ENCODE data around the gene GP1BB. TPM values are rescaled to one million over a fixed set of nuclear protein-coding genes. Genes with fewer than 3 reads are reported as not detected.

The GP1BB gene
- total and polyA plus RNA-seq, 2 of the 4 experiments (the other 2 are of a cell fraction): 0.18 to 1.5 TPM

DNA sequence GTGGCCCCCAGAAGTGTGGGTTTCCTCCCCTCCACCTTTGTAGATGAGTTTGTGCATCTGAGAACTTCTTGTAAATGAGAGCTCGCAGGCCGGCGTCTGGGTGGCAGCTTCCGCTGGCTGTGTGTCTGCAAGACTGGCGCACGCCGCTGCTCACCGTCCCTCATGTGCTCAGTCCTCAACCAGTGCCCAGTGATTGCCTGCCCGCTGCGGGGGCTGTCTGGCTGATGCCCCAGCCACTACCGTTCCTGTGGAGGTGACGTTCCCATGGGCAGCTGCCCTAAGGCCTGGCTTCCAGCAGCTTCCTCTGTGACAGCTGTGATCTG, 46.0 kb downstream of the GP1BB start:
- Histone ChIP-seq H4K91ac (ENCODE audit: insufficient read depth, low read depth, low read length) (no peak overlapping the region), H3K56ac (ENCODE audit: extremely low read depth, insufficient read depth, low read length) (no peak overlapping the region), H2BK5ac (ENCODE audit: low read depth, low read length, poor library complexity, severe bottlenecking) (no peak overlapping the region), H2BK15ac (ENCODE audit: low read depth, low read length) (no peak overlapping the region), H3K27me3 (ENCODE audit: control insufficient read depth, insufficient read depth, low read length) (peaks cover 97% of the 10 kb centered on the region), H3K4me2 (ENCODE audit: low read depth, low read length) (no peak overlapping the region), H3K9ac (ENCODE audit: low read depth, low read length) (no peak overlapping the region), H4K20me1 (ENCODE audit: insufficient read depth, low read length) (no peaks in the 10 kb centered on the region), H3K27ac (ENCODE audit: insufficient read depth, low read length) (no peak overlapping the region), H3K4me3 (ENCODE audit: insufficient read depth, low read depth, low read length) (no peak overlapping the region), H2AK9ac (replicated peaks; ENCODE audit: low read depth, low read length, poor library complexity) (no peak overlapping the region), H4K8ac (ENCODE audit: low read depth in 2 of 2, low read length in 2 of 2) (no peak overlapping the region), H3K36me3 (ENCODE audit: control insufficient read depth, insufficient read depth, low read length) (no peaks in the 10 kb centered on the region), H3K18ac (ENCODE audit: low read depth, low read length) (no peak overlapping the region), H3K9me3 (ENCODE audit: control insufficient read depth, insufficient read depth, low read length) (peaks cover 4% of the 10 kb centered on the region; the same call in 1 of the 2 replicates), H3K4ac (ENCODE audit: low read depth, low read length) (no peak overlapping the region), H3K4me1 (ENCODE audit: control insufficient read depth, insufficient read depth, low read length) (no peaks in the 10 kb centered on the region), H4K5ac (ENCODE audit: low read depth, low read length) (no peak overlapping the region), H3K79me1 (ENCODE audit: low read depth in 1 of 2, low read length in 2 of 2) (no peaks in the 10 kb centered on the region), H2BK120ac (ENCODE audit: low read depth, low read length) (no peak overlapping the region), H2AFZ (replicated peaks; ENCODE audit: low read length, poor library complexity) (no peak overlapping the region), H3K23ac (ENCODE audit: low read depth, low read length) (no peak overlapping the region), H3K14ac (replicated peaks; ENCODE audit: low read depth, low read length) (no peak overlapping the region), H2BK20ac (ENCODE audit: low read depth, low read length) (no peak overlapping the region), H3K9me1 (ENCODE audit: insufficient read depth, low read length) (no peaks in the 10 kb centered on the region), H2AK5ac (ENCODE audit: low read depth, low read length) (no peak overlapping the region)
- POLR2A ChIA-PET (ENCODE audit: unreplicated experiment): no interaction called here
- in situ Hi-C loops (cut with MboI; ENCODE audit: low sequenced_read_pairs) (no loop called here), intact Hi-C loops (cut with micrococcal nuclease) (no loop called here), dilution Hi-C loops (cut with HindIII; ENCODE audit: low sequenced_read_pairs, unreplicated experiment) (no loop called here)
- BruUV-seq (replicated peaks): no TSS peak
- 95% methylated on average over 7 of the region's 12 CpGs; no CpG with 5 or more reads in 1 of the 2 experiments for WGBS, 2 experiments (ENCODE audit: extremely low coverage in 2 of 2, insufficient read length in 1 of 2)
- CTCF ChIA-PET: no interaction called here
- ATAC-seq (ENCODE audit: low read depth) (no peak), DNase-seq (no peak)
- no peak for TF ChIP-seq SMC3 (IDR thresholded peaks at IDR 0.05; ENCODE audit: low read depth, low read length)
- TF ChIP-seq RFX5 (IDR thresholded peaks at IDR 0.05; ENCODE audit: low read depth, low read length): no peak
- no peak for TF ChIP-seq CHD1 (IDR thresholded peaks at IDR 0.05; ENCODE audit: low read depth, low read length)
- no peak for TF ChIP-seq RCOR1 (IDR thresholded peaks at IDR 0.05; ENCODE audit: insufficient replicate concordance, low read length)
- TF ChIP-seq, protein P1, sequence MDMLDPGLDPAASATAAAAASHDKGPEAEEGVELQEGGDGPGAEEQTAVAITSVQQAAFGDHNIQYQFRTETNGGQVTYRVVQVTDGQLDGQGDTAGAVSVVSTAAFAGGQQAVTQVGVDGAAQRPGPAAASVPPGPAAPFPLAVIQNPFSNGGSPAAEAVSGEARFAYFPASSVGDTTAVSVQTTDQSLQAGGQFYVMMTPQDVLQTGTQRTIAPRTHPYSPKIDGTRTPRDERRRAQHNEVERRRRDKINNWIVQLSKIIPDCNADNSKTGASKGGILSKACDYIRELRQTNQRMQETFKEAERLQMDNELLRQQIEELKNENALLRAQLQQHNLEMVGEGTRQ (IDR thresholded peaks at IDR 0.05; ENCODE audit: low read depth, low read length): no peak
- TF ChIP-seq FOS (IDR thresholded peaks at IDR 0.05; ENCODE audit: low read depth, low read length): no peak
- no peak for TF ChIP-seq NFE2L2 (IDR thresholded peaks at IDR 0.05; ENCODE audit: low read depth, low read length)
- TF ChIP-seq, protein P2, sequence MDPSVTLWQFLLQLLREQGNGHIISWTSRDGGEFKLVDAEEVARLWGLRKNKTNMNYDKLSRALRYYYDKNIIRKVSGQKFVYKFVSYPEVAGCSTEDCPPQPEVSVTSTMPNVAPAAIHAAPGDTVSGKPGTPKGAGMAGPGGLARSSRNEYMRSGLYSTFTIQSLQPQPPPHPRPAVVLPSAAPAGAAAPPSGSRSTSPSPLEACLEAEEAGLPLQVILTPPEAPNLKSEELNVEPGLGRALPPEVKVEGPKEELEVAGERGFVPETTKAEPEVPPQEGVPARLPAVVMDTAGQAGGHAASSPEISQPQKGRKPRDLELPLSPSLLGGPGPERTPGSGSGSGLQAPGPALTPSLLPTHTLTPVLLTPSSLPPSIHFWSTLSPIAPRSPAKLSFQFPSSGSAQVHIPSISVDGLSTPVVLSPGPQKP (IDR thresholded peaks at IDR 0.05; ENCODE audit: borderline replicate concordance, low read depth, low read length): no peak
- TF ChIP-seq MAFK (IDR thresholded peaks at IDR 0.05; ENCODE audit: low read depth, low read length): no peak
- no peak for TF ChIP-seq CEBPB (IDR thresholded peaks at IDR 0.05; ENCODE audit: low read depth, low read length)
- TF ChIP-seq BHLHE40 (IDR thresholded peaks at IDR 0.05; ENCODE audit: low read depth, low read length): no peak
- no peak for TF ChIP-seq POLR2A (IDR thresholded peaks at IDR 0.05; ENCODE audit: low read depth, low read length)
- no peak for TF ChIP-seq MAZ (IDR thresholded peaks at IDR 0.05; ENCODE audit: borderline replicate concordance, low read depth, low read length)

Data from IMR-90 (cell line).